ENCODE measurements around the gene JRKL. TPM values are rescaled to one million over a fixed set of nuclear protein-coding genes. Genes with fewer than 3 reads are reported as not detected.
A peak's percentile ranks its signal among the peaks of the same experiment; 100 is the strongest.

Gene JRKL
- polyA plus RNA-seq, 3 donors: 1.3 to 2.0 (median 1.9) TPM

DNA sequence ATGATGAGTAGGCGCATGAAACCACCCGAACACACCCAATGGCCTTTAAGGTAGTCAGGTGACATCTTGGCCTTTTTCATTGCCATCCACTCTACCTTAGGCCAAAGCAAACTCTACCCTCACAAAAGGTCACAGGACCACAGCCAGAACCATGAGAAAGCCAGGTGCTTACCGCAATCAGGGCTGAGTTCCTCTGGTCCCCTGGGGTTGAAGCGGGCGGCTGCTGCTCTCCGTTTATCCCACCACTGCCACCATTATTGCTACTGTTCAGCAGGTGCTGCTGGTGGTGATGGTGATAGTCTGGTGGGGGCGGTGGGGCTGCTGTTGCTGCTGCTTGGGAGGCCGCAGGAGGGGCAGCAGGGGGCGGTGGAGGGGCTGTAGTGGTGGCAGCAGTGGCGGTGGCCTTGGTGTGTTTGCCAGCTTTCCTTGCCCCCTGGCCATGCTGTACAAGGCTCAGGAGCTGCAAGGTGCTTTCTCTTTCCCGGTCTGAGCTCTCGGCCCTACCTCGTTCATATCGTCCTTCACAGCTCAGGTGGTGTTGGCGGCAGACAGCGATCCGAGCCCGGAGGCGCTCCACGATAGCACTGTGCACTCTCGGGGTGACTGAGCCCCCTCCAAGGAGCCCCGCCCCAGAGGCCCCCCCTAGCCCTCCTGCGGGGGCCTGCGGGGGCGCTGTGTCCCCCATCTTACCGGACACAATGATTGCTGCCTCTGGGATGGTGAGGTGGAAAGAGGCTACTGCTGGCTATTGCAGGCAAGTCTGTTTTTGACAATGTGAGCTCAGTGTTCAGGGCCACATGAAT, 48.4 kb upstream of the JRKL start:
- H3K27ac Mint-ChIP-seq: peak overlapping the region in 6 of 7 donors; percentile 69 to 99 (median 94)
- peaks cover 56% of the 10 kb centered on the region for H3K4me1 Mint-ChIP-seq
- Histone ChIP-seq H3K79me2 (ENCODE audit: insufficient read depth, low read length) (peaks cover 28% of the 10 kb centered on the region), H3K4me1 (ENCODE audit: control insufficient read depth in 1 of 2, insufficient read depth in 2 of 2, low read length in 2 of 2) (peaks cover 52 to 63% of the 10 kb centered on the region in 2 donors), H2AFZ (ENCODE audit: insufficient read depth, low read depth, low read length, poor library complexity, severe bottlenecking) (peak overlapping the region; percentile 98), H3K27me3 (ENCODE audit: control insufficient read depth in 2 of 2, insufficient read depth in 2 of 2, low read length in 2 of 2) (no peaks in the 10 kb centered on the region), H3K9ac (ENCODE audit: insufficient read depth, low read length, poor library complexity, severe bottlenecking) (peak overlapping the region; percentile 79), H4K20me1 (ENCODE audit: insufficient read depth, low read length) (peaks cover 5% of the 10 kb centered on the region), H3K9me3 (replicated peaks in 1 of 2; ENCODE audit: control insufficient read depth in 1 of 2, insufficient read depth in 1 of 2, low read length in 2 of 2) (no peaks in the 10 kb centered on the region), H3K36me3 (replicated peaks in 1 of 2; ENCODE audit: control insufficient read depth in 1 of 2, insufficient read depth in 2 of 2, low read length in 2 of 2) (no peaks in the 10 kb centered on the region), H3K4me2 (replicated peaks; ENCODE audit: extremely low read depth, low read length, poor library complexity, severe bottlenecking) (peak overlapping the region; percentile 88), H3K27ac (ENCODE audit: low read depth in 1 of 2, low read length in 2 of 2) (peak overlapping the region in 1 of 2 donors; percentile 93), H3K4me3 (replicated peaks in 1 of 3; ENCODE audit: low read depth in 2 of 3, low read length in 3 of 3) (peak overlapping the region; percentile 75 to 100 (median 100))
- intact Hi-C loops (cut with micrococcal nuclease): loop anchor here (5.0 kb wide), 3 partner anchors 34 to 289 kb away; no protein-coding TSS in a partner anchor
- WGBS (ENCODE audit: insufficient coverage): 28% methylated on average over 9 of the region's 26 CpGs
- H3K4me3 Mint-ChIP-seq: peak overlapping the region; percentile 95 to 98
- peaks cover 5 to 11% of the 10 kb centered on the region in 2 donors for H3K36me3 Mint-ChIP-seq
- H3K27me3 Mint-ChIP-seq (ENCODE audit: low read depth in 3 of 3): peaks cover 0 to 2% (median 0%) of the 10 kb centered on the region in 3 donors
- peaks cover 0 to 1% (median 0%) of the 10 kb centered on the region in 7 donors for H3K9me3 Mint-ChIP-seq
- peak; percentile 25 to 41 (median 28) for DNase-seq
- peak; percentile 35 for TF ChIP-seq CTCF (IDR thresholded peaks at IDR 0.05)

DNA sequence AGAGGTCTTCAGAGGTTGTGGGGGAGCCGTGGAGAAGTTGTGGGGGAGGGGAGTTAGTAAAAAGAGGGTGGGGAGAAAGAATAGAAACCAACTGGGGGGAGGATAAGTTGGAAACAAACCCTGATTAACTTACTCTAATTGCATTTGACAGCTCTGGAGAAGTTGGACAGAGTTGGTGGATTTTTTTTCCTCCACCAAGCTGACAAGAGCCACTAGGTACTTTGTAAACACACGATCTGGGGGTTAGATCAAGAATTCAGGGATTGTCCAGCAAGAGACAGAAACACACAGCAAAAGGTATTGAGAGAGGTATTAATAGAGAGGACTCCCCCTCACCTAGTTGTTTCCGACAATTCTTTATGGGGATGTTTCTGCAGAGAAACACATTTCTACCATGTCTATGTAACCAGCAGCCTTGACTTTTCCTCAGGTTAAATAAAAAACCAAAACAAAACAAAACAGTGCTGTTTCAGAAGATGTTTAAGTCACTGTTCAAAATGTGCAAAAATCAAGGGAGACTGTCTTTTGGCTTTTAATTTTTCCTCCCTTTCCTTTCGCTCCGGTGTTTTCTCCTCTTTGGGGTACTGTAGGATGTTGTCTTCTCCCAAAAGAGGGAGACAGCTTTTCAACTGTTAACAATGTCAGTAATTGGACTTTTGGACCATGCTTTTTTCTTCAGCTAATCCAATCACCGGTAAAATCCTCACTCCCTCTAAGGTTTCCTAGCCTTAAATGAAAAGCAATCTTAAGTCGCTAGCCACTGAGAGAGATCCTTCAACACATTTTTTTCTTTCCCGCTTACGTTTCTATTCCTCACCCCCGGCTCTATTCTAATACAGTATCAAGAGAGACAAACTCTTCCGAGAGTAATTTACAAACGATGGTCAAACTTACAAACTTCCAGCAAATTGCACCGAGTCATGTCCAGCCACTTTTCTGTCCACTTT, 47.5 kb upstream of the JRKL start:
- peak overlapping the region in 1 of 2 donors; percentile 93 for H3K27ac ChIP-seq (ENCODE audit: low read depth in 1 of 2, low read length in 2 of 2)
- H3K9me3 Mint-ChIP-seq: peaks cover 0 to 1% (median 0%) of the 10 kb centered on the region in 7 donors
- peak overlapping the region; percentile 88 for H3K4me2 ChIP-seq (replicated peaks; ENCODE audit: extremely low read depth, low read length, poor library complexity, severe bottlenecking)
- H3K27ac Mint-ChIP-seq: peak overlapping the region; percentile 85 to 99 (median 94)
- peaks cover 3% of the 10 kb centered on the region for H4K20me1 ChIP-seq (ENCODE audit: insufficient read depth, low read length)
- peaks cover 5 to 11% of the 10 kb centered on the region in 2 donors for H3K36me3 Mint-ChIP-seq
- intact Hi-C loops (cut with micrococcal nuclease): loop anchor here (5.0 kb wide), 3 partner anchors 35 to 290 kb away; no protein-coding TSS in a partner anchor
- DNase-seq: no peak
- no peaks in the 10 kb centered on the region for H3K36me3 ChIP-seq (replicated peaks in 1 of 2; ENCODE audit: control insufficient read depth in 1 of 2, insufficient read depth in 2 of 2, low read length in 2 of 2)
- peaks cover 55% of the 10 kb centered on the region for H3K4me1 Mint-ChIP-seq
- TF ChIP-seq CTCF (IDR thresholded peaks at IDR 0.05): no peak
- H2AFZ ChIP-seq (ENCODE audit: insufficient read depth, low read depth, low read length, poor library complexity, severe bottlenecking): peak overlapping the region; percentile 98
- H3K4me1 ChIP-seq (ENCODE audit: control insufficient read depth in 1 of 2, insufficient read depth in 2 of 2, low read length in 2 of 2): peaks cover 51 to 59% of the 10 kb centered on the region in 2 donors
- H3K27me3 Mint-ChIP-seq (ENCODE audit: low read depth in 3 of 3): peaks cover 0 to 2% (median 0%) of the 10 kb centered on the region in 3 donors
- WGBS (ENCODE audit: insufficient coverage): 0% methylated on average over 8 of the region's 13 CpGs
- H3K79me2 ChIP-seq (ENCODE audit: insufficient read depth, low read length): peaks cover 28% of the 10 kb centered on the region
- peak overlapping the region; percentile 79 for H3K9ac ChIP-seq (ENCODE audit: insufficient read depth, low read length, poor library complexity, severe bottlenecking)
- H3K4me3 Mint-ChIP-seq: peak overlapping the region; percentile 95 to 98
- H3K27me3 ChIP-seq (ENCODE audit: control insufficient read depth in 2 of 2, insufficient read depth in 2 of 2, low read length in 2 of 2): no peaks in the 10 kb centered on the region
- no peaks in the 10 kb centered on the region for H3K9me3 ChIP-seq (replicated peaks in 1 of 2; ENCODE audit: control insufficient read depth in 1 of 2, insufficient read depth in 1 of 2, low read length in 2 of 2)
- H3K4me3 ChIP-seq (replicated peaks in 1 of 3; ENCODE audit: low read depth in 2 of 3, low read length in 3 of 3): peak overlapping the region; percentile 75 to 100 (median 100)
